Stimulated activated naive B cell treated with anti-CD40 and anti-IgM and Interleukin-4, amounts not matched to agents 10 μg/mL and 1 μg/mL and 100 μg/mL, for 72 hours (primary cell): ENCODE data around the gene GNLY.
A peak's percentile ranks its signal among the peaks of the same experiment; 100 is the strongest.

Experiments
- ATAC-seq, 2 donors: fragments of 150-1000 bp; cut with Tn5 transposase; replicated peaks; 2 replicates each; pipeline ENCODE4 v1.10.0; 2021; ENCODE audit warnings: moderate library complexity in 1 of 2
- DNase-seq: peaks from one replicate; pipeline ENCODE4 v3.0.0; 2021
- H3K27ac Mint-ChIP-seq: one replicate; pipeline ENCODE4 v1.8.0; 2022; ENCODE audit warnings: mild to moderate bottlenecking, mixed read lengths
- H3K27me3 Mint-ChIP-seq, 2 donors: one replicate each; pipeline ENCODE4 v1.8.0; 2022; ENCODE audit warnings: mixed read lengths in 2 of 2
- H3K36me3 Mint-ChIP-seq, 2 donors: one replicate each; pipeline ENCODE4 v1.8.0; 2022; ENCODE audit warnings: mixed read lengths in 2 of 2, mild to moderate bottlenecking in 1 of 2
- H3K4me1 Mint-ChIP-seq, 2 donors: one replicate each; pipeline ENCODE4 v1.8.0; 2022; ENCODE audit warnings: mixed read lengths in 2 of 2, mild to moderate bottlenecking in 1 of 2
- H3K4me3 Mint-ChIP-seq, 2 donors: one replicate each; pipeline ENCODE4 v1.8.0; 2022; ENCODE audit warnings: mild to moderate bottlenecking in 2 of 2, mixed read lengths in 2 of 2, moderate library complexity in 1 of 2
- H3K9me3 Mint-ChIP-seq, 2 donors: one replicate each; pipeline ENCODE4 v1.8.0; 2022; ENCODE audit warnings: mixed read lengths in 2 of 2, mild to moderate bottlenecking in 1 of 2

GNLY gene

GRCh38 chr2:85740193-85740592, 46.0 kb downstream of the GNLY start:
- Mint-ChIP-seq H3K4me3 (no peak overlapping the region), H3K27me3 (peaks cover 46 to 56% of the 10 kb centered on the region in 2 donors), H3K4me1 (peaks cover 11 to 13% of the 10 kb centered on the region in 2 donors), H3K9me3 (no peaks in the 10 kb centered on the region), H3K27ac (no peak overlapping the region), H3K36me3 (no peaks in the 10 kb centered on the region)
- DNase-seq (no peak), ATAC-seq (no peak)

GRCh38 chr2:85741211-85741832, 47.2 kb downstream of the GNLY start:
- Mint-ChIP-seq H3K4me3 (no peak overlapping the region), H3K4me1 (peaks cover 19% of the 10 kb centered on the region in 2 donors), H3K27ac (no peak overlapping the region), H3K9me3 (no peaks in the 10 kb centered on the region), H3K36me3 (no peaks in the 10 kb centered on the region), H3K27me3 (peaks cover 41 to 55% of the 10 kb centered on the region in 2 donors)
- ATAC-seq (no peak), DNase-seq (no peak)

GRCh38 chr2:85741833-85742455, 47.8 kb downstream of the GNLY start:
- Mint-ChIP-seq H3K27me3 (peaks cover 36 to 51% of the 10 kb centered on the region in 2 donors), H3K4me3 (no peak overlapping the region), H3K4me1 (peaks cover 19 to 26% of the 10 kb centered on the region in 2 donors), H3K9me3 (no peaks in the 10 kb centered on the region), H3K36me3 (no peaks in the 10 kb centered on the region), H3K27ac (no peak overlapping the region)
- no peak for DNase-seq
- ATAC-seq: no peak

- H3K36me3 Mint-ChIP-seq: no peaks in the 10 kb centered on the region
- no peak for DNase-seq
- peak in 1 of 2 donors; percentile 49 for ATAC-seq
- H3K9me3 Mint-ChIP-seq: peaks cover 5% of the 10 kb centered on the region in 2 donors
- peaks cover 31 to 48% of the 10 kb centered on the region in 2 donors for H3K27me3 Mint-ChIP-seq
- peaks cover 28 to 41% of the 10 kb centered on the region in 2 donors for H3K4me1 Mint-ChIP-seq
- no peak overlapping the region for H3K4me3 Mint-ChIP-seq
- H3K27ac Mint-ChIP-seq: no peak overlapping the region
Observed at GRCh38 chr2:85743304-85743978, 49.3 kb downstream of the GNLY start.

- no peak for ATAC-seq
- H3K27me3 Mint-ChIP-seq: peaks cover 29 to 47% of the 10 kb centered on the region in 2 donors
- peaks cover 29 to 47% of the 10 kb centered on the region in 2 donors for H3K4me1 Mint-ChIP-seq
- H3K27ac Mint-ChIP-seq: no peak overlapping the region
- H3K4me3 Mint-ChIP-seq: no peak overlapping the region
- no peak for DNase-seq
- H3K9me3 Mint-ChIP-seq: peaks cover 5 to 8% of the 10 kb centered on the region in 2 donors
- no peaks in the 10 kb centered on the region for H3K36me3 Mint-ChIP-seq
Observed at GRCh38 chr2:85744055-85744454, 49.9 kb downstream of the GNLY start.

- no peak overlapping the region for H3K4me3 Mint-ChIP-seq
- H3K9me3 Mint-ChIP-seq: peaks cover 5 to 8% of the 10 kb centered on the region in 2 donors
- DNase-seq (no peak), ATAC-seq (no peak)
- peaks cover 27 to 41% of the 10 kb centered on the region in 2 donors for H3K27me3 Mint-ChIP-seq
- no peak overlapping the region for H3K27ac Mint-ChIP-seq
- peaks cover 30 to 50% of the 10 kb centered on the region in 2 donors for H3K4me1 Mint-ChIP-seq
- no peaks in the 10 kb centered on the region for H3K36me3 Mint-ChIP-seq
Observed at GRCh38 chr2:85744741-85745601, 50.8 kb downstream of the GNLY start.

- Mint-ChIP-seq H3K9me3 (peaks cover 5 to 9% of the 10 kb centered on the region in 2 donors), H3K27ac (no peak overlapping the region), H3K4me1 (peaks cover 31 to 56% of the 10 kb centered on the region in 2 donors), H3K36me3 (peaks cover 0 to 4% of the 10 kb centered on the region in 2 donors), H3K27me3 (peaks cover 25 to 34% of the 10 kb centered on the region in 2 donors), H3K4me3 (no peak overlapping the region)
- ATAC-seq: no peak
- DNase-seq: no peak
Observed at GRCh38 chr2:85745619-85746018, 51.5 kb downstream of the GNLY start.

- ATAC-seq (no peak), DNase-seq (no peak)
- Mint-ChIP-seq H3K4me1 (peaks cover 37 to 65% of the 10 kb centered on the region in 2 donors), H3K9me3 (peaks cover 5 to 9% of the 10 kb centered on the region in 2 donors), H3K27ac (no peak overlapping the region), H3K27me3 (peaks cover 24 to 30% of the 10 kb centered on the region in 2 donors), H3K4me3 (no peak overlapping the region), H3K36me3 (peaks cover 0 to 4% of the 10 kb centered on the region in 2 donors)
Observed at GRCh38 chr2:85746321-85747004, 52.3 kb downstream of the GNLY start.

GRCh38 chr2:85747441-85747840, 53.3 kb downstream of the GNLY start:
- H3K4me1 Mint-ChIP-seq: peaks cover 40 to 69% of the 10 kb centered on the region in 2 donors
- peaks cover 24 to 30% of the 10 kb centered on the region in 2 donors for H3K27me3 Mint-ChIP-seq
- no peak overlapping the region for H3K4me3 Mint-ChIP-seq
- H3K27ac Mint-ChIP-seq: no peak overlapping the region
- ATAC-seq (no peak), DNase-seq (no peak)
- peaks cover 5 to 9% of the 10 kb centered on the region in 2 donors for H3K9me3 Mint-ChIP-seq
- peaks cover 0 to 4% of the 10 kb centered on the region in 2 donors for H3K36me3 Mint-ChIP-seq

- ATAC-seq (peak; percentile 66 to 75), DNase-seq (no peak)
- H3K27me3 Mint-ChIP-seq: peaks cover 22 to 27% of the 10 kb centered on the region in 2 donors
- H3K4me3 Mint-ChIP-seq: no peak overlapping the region
- peaks cover 38 to 72% of the 10 kb centered on the region in 2 donors for H3K4me1 Mint-ChIP-seq
- H3K27ac Mint-ChIP-seq: no peak overlapping the region
- H3K36me3 Mint-ChIP-seq: peaks cover 0 to 4% of the 10 kb centered on the region in 2 donors
- H3K9me3 Mint-ChIP-seq: peaks cover 5 to 9% of the 10 kb centered on the region in 2 donors
Observed at GRCh38 chr2:85748039-85748734, 54.0 kb downstream of the GNLY start.
